SU-DHL-6 (cell line): ENCODE data around the gene HMG20B.

Experiments
- H2AFZ ChIP-seq: fragments of 200-600 bp; sonication (generic); 2 replicates; pipeline ENCODE4 v1.6.1; 2014; ENCODE audit warnings: low read depth, mild to moderate bottlenecking, moderate library complexity, mixed read lengths, antibody characterized with exemption, low read length; ENCODE audit not compliant: severe bottlenecking
- H3F3A ChIP-seq: fragments of 200-600 bp; shearing (Covaris generic); 2 replicates; pipeline ENCODE4 v1.6.0; 2016; ENCODE audit warnings: antibody characterized with exemption, mild to moderate bottlenecking; ENCODE audit not compliant: insufficient read depth
- H3K27ac ChIP-seq: fragments of 200-600 bp; sonication (generic); 2 replicates; pipeline ENCODE4 v1.5.1; 2016; ENCODE audit warnings: low read depth, mild to moderate bottlenecking, low read length, moderate library complexity, mixed read lengths
- H3K27me3 ChIP-seq: fragments of 200-600 bp; sonication (generic), shearing (Covaris generic); 2 replicates; pipeline ENCODE4 v1.6.0; 2014; ENCODE audit warnings: mild to moderate bottlenecking, low read length
- H3K36me3 ChIP-seq: fragments of 200-600 bp; sonication (generic); 2 replicates; pipeline ENCODE4 v1.6.1; 2014; ENCODE audit warnings: mild to moderate bottlenecking, low read length, mixed read lengths
- H3K4me2 ChIP-seq: fragments of 300-600, 200-600 bp; shearing (Covaris generic), sonication (generic); 2 replicates; pipeline ENCODE4 v1.6.0; 2014; ENCODE audit warnings: low read length, low read depth, mild to moderate bottlenecking; ENCODE audit not compliant: poor library complexity, severe bottlenecking
- H3K4me3 ChIP-seq: fragments of 200-600 bp; sonication (generic); 2 replicates; pipeline ENCODE4 v1.5.1; 2014; ENCODE audit warnings: antibody characterized with exemption, low read length, mild to moderate bottlenecking, mixed read lengths; ENCODE audit not compliant: insufficient read depth, poor library complexity, severe bottlenecking
- H3K79me2 ChIP-seq: fragments of 200-600 bp; sonication (generic); 2 replicates; pipeline ENCODE4 v1.6.1; 2014; ENCODE audit warnings: mild to moderate bottlenecking, low read length, moderate library complexity; ENCODE audit not compliant: insufficient read depth
- H3K9ac ChIP-seq: fragments of 200-600 bp; sonication (generic); 2 replicates; pipeline ENCODE4 v1.7.0; 2014; ENCODE audit warnings: mild to moderate bottlenecking, low read length
- H3K9me2 ChIP-seq: fragments of 200-600 bp; sonication (generic); replicated peaks from 2 replicates; pipeline ENCODE4 v1.6.1; 2014; ENCODE audit warnings: low read length; ENCODE audit not compliant: insufficient read depth
- H3K9me3 ChIP-seq: fragments of 200-600 bp; sonication (generic); 2 replicates; pipeline ENCODE4 v1.6.1; 2014; ENCODE audit warnings: low read length, mixed read lengths; ENCODE audit not compliant: insufficient read depth
- H4K20me1 ChIP-seq: fragments of 200-600 bp; sonication (generic); 2 replicates; pipeline ENCODE4 v1.6.1; 2014; ENCODE audit warnings: low read depth, mild to moderate bottlenecking, antibody characterized with exemption, low read length, moderate library complexity, mixed read lengths
- EZH2phosphoT487 ChIP-seq: fragments of 200-600 bp; sonication (generic), shearing (Covaris generic); conservative IDR thresholded peaks from 2 replicates; pipeline ENCODE4 v1.6.1; 2018; ENCODE audit warnings: mild to moderate bottlenecking, antibody characterized with exemption, low read length, moderate library complexity, mixed read lengths
- TF ChIP-seq, protein P1 (sequence below): fragments of 200-600 bp; sonication (generic); IDR thresholded peaks from one replicate; pipeline ENCODE4 v1.5.1; 2017; ENCODE audit warnings: antibody characterized with exemption, mild to moderate bottlenecking, low read length, moderate library complexity; ENCODE audit not compliant: insufficient read depth, poor library complexity, severe bottlenecking

HMG20B gene

DNA sequence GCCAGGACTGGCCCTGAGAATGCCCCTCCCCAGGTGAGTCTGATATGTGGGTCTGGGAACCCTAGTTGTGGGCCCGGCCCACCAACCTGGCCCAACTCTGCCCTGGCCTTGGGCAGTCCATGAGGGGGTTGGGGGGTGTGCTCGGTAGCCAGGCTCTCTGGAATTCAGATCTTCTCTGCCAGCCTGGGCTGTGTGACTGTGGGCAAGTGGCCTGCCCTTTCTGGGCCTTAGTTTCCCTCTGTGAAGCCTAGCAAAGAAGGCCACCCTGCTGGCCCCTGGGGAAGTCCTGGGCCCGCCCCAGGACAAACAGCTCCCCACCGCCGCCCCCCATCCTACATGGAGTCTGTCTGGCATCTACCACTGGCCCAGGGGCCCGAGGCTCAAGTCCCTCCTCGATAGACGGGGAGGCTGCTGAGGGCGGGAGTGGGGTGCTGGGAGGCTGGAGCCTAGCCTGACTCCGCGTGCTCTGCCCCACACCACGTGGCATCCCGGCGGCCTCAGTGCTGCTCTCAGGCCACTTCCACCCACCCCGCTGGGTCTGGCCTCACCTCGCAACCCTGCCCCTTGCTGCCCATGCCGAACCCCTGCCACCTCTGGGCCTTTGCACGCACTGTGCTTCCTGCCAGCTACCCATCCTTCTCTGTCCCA, 42.2 kb downstream of the HMG20B start:
- no peaks in the 10 kb centered on the region for H3F3A ChIP-seq
- no peaks in the 10 kb centered on the region for H3K27me3 ChIP-seq
- H3K9ac ChIP-seq, result no peak overlapping the region
- no peaks in the 10 kb centered on the region for H3K9me2 ChIP-seq
- no peaks in the 10 kb centered on the region for H4K20me1 ChIP-seq
- H3K36me3 ChIP-seq, result no peaks in the 10 kb centered on the region
- H3K27ac ChIP-seq, result no peak overlapping the region
- TF ChIP-seq EZH2phosphoT487, result no peak
- TF ChIP-seq, protein P1, sequence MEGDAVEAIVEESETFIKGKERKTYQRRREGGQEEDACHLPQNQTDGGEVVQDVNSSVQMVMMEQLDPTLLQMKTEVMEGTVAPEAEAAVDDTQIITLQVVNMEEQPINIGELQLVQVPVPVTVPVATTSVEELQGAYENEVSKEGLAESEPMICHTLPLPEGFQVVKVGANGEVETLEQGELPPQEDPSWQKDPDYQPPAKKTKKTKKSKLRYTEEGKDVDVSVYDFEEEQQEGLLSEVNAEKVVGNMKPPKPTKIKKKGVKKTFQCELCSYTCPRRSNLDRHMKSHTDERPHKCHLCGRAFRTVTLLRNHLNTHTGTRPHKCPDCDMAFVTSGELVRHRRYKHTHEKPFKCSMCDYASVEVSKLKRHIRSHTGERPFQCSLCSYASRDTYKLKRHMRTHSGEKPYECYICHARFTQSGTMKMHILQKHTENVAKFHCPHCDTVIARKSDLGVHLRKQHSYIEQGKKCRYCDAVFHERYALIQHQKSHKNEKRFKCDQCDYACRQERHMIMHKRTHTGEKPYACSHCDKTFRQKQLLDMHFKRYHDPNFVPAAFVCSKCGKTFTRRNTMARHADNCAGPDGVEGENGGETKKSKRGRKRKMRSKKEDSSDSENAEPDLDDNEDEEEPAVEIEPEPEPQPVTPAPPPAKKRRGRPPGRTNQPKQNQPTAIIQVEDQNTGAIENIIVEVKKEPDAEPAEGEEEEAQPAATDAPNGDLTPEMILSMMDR, result no peak
- H3K4me3 ChIP-seq, result no peak overlapping the region
- no peak overlapping the region for H2AFZ ChIP-seq
- no peaks in the 10 kb centered on the region for H3K9me3 ChIP-seq
- H3K79me2 ChIP-seq, result no peaks in the 10 kb centered on the region
- H3K4me2 ChIP-seq, result no peak overlapping the region

DNA sequence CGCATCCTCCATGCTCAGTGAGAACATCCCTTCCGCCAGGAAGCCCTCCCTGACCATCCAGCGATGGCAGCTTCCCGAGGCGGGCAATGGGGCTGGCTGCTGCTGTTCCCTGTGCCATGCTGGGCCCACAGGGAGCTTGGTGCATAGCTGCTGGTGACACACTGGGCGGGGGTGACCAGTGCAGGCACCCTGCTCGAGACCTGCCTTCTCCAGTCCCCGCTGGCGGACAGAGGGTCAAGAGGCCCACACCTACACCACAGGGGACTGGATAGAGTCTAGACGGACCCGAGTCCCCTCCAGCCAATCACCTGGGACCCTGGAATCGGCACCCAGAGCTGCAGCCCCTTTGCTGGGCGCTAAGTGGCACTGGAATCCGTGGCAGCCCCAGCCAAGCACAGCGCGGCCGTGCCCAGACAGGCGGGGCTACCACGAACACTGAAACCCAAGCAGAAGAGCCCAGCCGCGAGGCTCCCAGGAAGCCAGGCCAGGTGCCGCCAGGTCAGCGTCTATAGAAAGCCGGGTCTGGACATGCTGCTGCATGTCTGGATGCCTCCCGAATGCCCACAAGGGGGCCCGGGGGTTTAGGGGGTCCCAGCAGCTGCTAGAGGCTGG, 42.9 kb downstream of the HMG20B start:
- no peaks in the 10 kb centered on the region for H3K9me2 ChIP-seq
- no peaks in the 10 kb centered on the region for H3K27me3 ChIP-seq
- no peaks in the 10 kb centered on the region for H3F3A ChIP-seq
- H2AFZ ChIP-seq, result no peak overlapping the region
- H3K27ac ChIP-seq, result no peak overlapping the region
- no peaks in the 10 kb centered on the region for H3K36me3 ChIP-seq
- H3K4me3 ChIP-seq, result no peak overlapping the region
- no peaks in the 10 kb centered on the region for H3K9me3 ChIP-seq
- no peak overlapping the region for H3K4me2 ChIP-seq
- no peaks in the 10 kb centered on the region for H4K20me1 ChIP-seq
- H3K79me2 ChIP-seq, result no peaks in the 10 kb centered on the region
- no peak for TF ChIP-seq EZH2phosphoT487
- TF ChIP-seq, protein P1, result no peak
- H3K9ac ChIP-seq, result no peak overlapping the region

DNA sequence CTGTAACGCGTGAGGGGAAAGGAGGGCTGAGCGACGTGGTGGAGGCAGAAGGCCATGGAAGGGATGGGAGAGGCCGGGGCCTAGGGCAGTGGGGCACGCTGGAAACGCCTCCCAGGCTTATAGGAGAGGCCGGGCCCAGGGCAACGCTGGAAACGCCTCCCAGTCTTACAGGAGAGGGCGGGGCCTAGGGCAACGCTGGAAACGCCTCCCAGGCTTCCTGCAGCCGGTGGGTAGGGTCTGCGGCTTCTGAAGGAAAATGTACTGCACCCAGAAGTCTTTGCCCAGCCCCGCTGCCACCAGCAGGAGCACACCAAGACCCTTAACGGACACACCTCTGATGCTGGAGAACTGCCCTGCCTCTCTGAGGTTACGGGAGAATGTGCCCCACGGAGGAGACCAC, 44.7 kb downstream of the HMG20B start:
- H4K20me1 ChIP-seq, result no peaks in the 10 kb centered on the region
- no peaks in the 10 kb centered on the region for H3K9me2 ChIP-seq
- H3K36me3 ChIP-seq, result no peaks in the 10 kb centered on the region
- no peaks in the 10 kb centered on the region for H3K79me2 ChIP-seq
- no peak overlapping the region for H3K9ac ChIP-seq
- H3K27me3 ChIP-seq, result no peaks in the 10 kb centered on the region
- H3K4me2 ChIP-seq, result no peak overlapping the region
- H3K9me3 ChIP-seq, result no peaks in the 10 kb centered on the region
- no peak overlapping the region for H3K4me3 ChIP-seq
- no peak for TF ChIP-seq EZH2phosphoT487
- TF ChIP-seq, protein P1, result no peak
- no peaks in the 10 kb centered on the region for H3F3A ChIP-seq
- H3K27ac ChIP-seq, result no peak overlapping the region
- H2AFZ ChIP-seq, result no peak overlapping the region
